Measurements from ENCODE around the gene PROSER2. TPM values are rescaled to one million over a fixed set of nuclear protein-coding genes. Genes with fewer than 3 reads are reported as not detected.

Gene PROSER2
- total RNA-seq, 6 experiments from 2014 or later = 0.74 to 2.9 (median 1.5) TPM

GRCh38 chr10:11882646-11883375 is 59.7 kb downstream of the PROSER2 start:
- no peak for DNase-seq
- Mint-ChIP-seq H3K36me3 (ENCODE audit: low read depth) (no peaks in the 10 kb centered on the region), H3K27ac (no peak overlapping the region), H3K4me3 (no peak overlapping the region), H3K9me3 (no peaks in the 10 kb centered on the region), H3K4me1 (ENCODE audit: low read depth) (peaks cover 17% of the 10 kb centered on the region), H3K27me3 (ENCODE audit: insufficient read depth) (no peaks in the 10 kb centered on the region)
- no peak for TF ChIP-seq CTCF (IDR thresholded peaks at IDR 0.05)

GRCh38 chr10:11884706-11885423 is 61.7 kb downstream of the PROSER2 start:
- Mint-ChIP-seq H3K9me3 (no peaks in the 10 kb centered on the region), H3K36me3 (ENCODE audit: low read depth) (no peaks in the 10 kb centered on the region), H3K4me3 (no peak overlapping the region), H3K27ac (no peak overlapping the region), H3K27me3 (ENCODE audit: insufficient read depth) (no peaks in the 10 kb centered on the region; the same call in 1 of the 2 replicates), H3K4me1 (ENCODE audit: low read depth) (peaks cover 17% of the 10 kb centered on the region)
- no peak for TF ChIP-seq CTCF (IDR thresholded peaks at IDR 0.05)
- no peak for DNase-seq

GRCh38 chr10:11885437-11886137 is 62.4 kb downstream of the PROSER2 start:
- no peak overlapping the region for H3K4me3 Mint-ChIP-seq
- peaks cover 17% of the 10 kb centered on the region for H3K4me1 Mint-ChIP-seq (ENCODE audit: low read depth)
- no peaks in the 10 kb centered on the region for H3K36me3 Mint-ChIP-seq (ENCODE audit: low read depth)
- H3K9me3 Mint-ChIP-seq = no peaks in the 10 kb centered on the region
- H3K27me3 Mint-ChIP-seq (ENCODE audit: insufficient read depth) = no peaks in the 10 kb centered on the region; the same call in 1 of the 2 replicates
- H3K27ac Mint-ChIP-seq = no peak overlapping the region
- no peak for DNase-seq
- no peak for TF ChIP-seq CTCF (IDR thresholded peaks at IDR 0.05)

- no peaks in the 10 kb centered on the region; the same call in 1 of the 2 replicates for H3K27me3 Mint-ChIP-seq (ENCODE audit: insufficient read depth)
- H3K36me3 Mint-ChIP-seq (ENCODE audit: low read depth) = no peaks in the 10 kb centered on the region
- no peaks in the 10 kb centered on the region for H3K9me3 Mint-ChIP-seq
- H3K4me1 Mint-ChIP-seq (ENCODE audit: low read depth) = peaks cover 17% of the 10 kb centered on the region
- no peak overlapping the region for H3K27ac Mint-ChIP-seq
- no peak for DNase-seq
- no peak overlapping the region for H3K4me3 Mint-ChIP-seq
- no peak for TF ChIP-seq CTCF (IDR thresholded peaks at IDR 0.05)
Measured at GRCh38 chr10:11886138-11886474, 63.0 kb downstream of the PROSER2 start.

- H3K4me1 Mint-ChIP-seq (ENCODE audit: low read depth) = peaks cover 10% of the 10 kb centered on the region
- H3K36me3 Mint-ChIP-seq (ENCODE audit: low read depth) = no peaks in the 10 kb centered on the region
- H3K27me3 Mint-ChIP-seq (ENCODE audit: insufficient read depth) = peaks cover 2% of the 10 kb centered on the region; the same call in 1 of the 2 replicates
- no peaks in the 10 kb centered on the region for H3K9me3 Mint-ChIP-seq
- TF ChIP-seq CTCF (IDR thresholded peaks at IDR 0.05) = no peak
- no peak overlapping the region for H3K4me3 Mint-ChIP-seq
- no peak overlapping the region for H3K27ac Mint-ChIP-seq
- no peak for DNase-seq
Measured at GRCh38 chr10:11886851-11887250, 63.7 kb downstream of the PROSER2 start.
